ENCODE results near the gene MGLL.

GRCh38 chr3:127718916-127719290, 103.4 kb downstream of the MGLL start:
- no peak for TF ChIP-seq GATA2 (IDR thresholded peaks at IDR 0.05; ENCODE audit: low read depth, low read length)
- no peak for TF ChIP-seq GATA3 (IDR thresholded peaks at IDR 0.05; ENCODE audit: low read depth, low read length)
